Effector memory CD4-positive, alpha-beta T cell (primary cell): ENCODE data around the gene FSHR.

ENCODE experiments used
- DNase-seq, 3 donors: peaks; one replicate each; pipeline ENCODE4 v3.0.0-alpha.2; 2020
- H3K27ac ChIP-seq: 2 replicates; pipeline ENCODE4 v1.7.0; 2013; ENCODE audit warnings: mild to moderate bottlenecking, low read length, moderate library complexity; ENCODE audit not compliant: insufficient read depth, poor library complexity, severe bottlenecking
- H3K27me3 ChIP-seq: replicated peaks from 2 replicates; pipeline ENCODE4 v1.7.0; 2013; ENCODE audit warnings: mild to moderate bottlenecking, low read length; ENCODE audit not compliant: insufficient read depth, control insufficient read depth, poor library complexity, severe bottlenecking
- H3K36me3 ChIP-seq: 2 replicates; pipeline ENCODE4 v1.7.0; 2013; ENCODE audit warnings: mild to moderate bottlenecking, low read length, moderate library complexity; ENCODE audit not compliant: control insufficient read depth, insufficient read depth
- H3K4me1 ChIP-seq: 2 replicates; pipeline ENCODE4 v1.7.0; 2013; ENCODE audit warnings: low read length, mild to moderate bottlenecking; ENCODE audit not compliant: control insufficient read depth, insufficient read depth, poor library complexity, severe bottlenecking
- H3K4me3 ChIP-seq: 2 replicates; pipeline ENCODE4 v1.7.0; 2013; ENCODE audit warnings: low read length, low read depth, mild to moderate bottlenecking; ENCODE audit not compliant: insufficient read depth, poor library complexity, severe bottlenecking
- H3K9me3 ChIP-seq: 2 replicates; pipeline ENCODE4 v1.7.0; 2013; ENCODE audit warnings: mild to moderate bottlenecking, low read length, moderate library complexity; ENCODE audit not compliant: control insufficient read depth

Gene FSHR

DNA sequence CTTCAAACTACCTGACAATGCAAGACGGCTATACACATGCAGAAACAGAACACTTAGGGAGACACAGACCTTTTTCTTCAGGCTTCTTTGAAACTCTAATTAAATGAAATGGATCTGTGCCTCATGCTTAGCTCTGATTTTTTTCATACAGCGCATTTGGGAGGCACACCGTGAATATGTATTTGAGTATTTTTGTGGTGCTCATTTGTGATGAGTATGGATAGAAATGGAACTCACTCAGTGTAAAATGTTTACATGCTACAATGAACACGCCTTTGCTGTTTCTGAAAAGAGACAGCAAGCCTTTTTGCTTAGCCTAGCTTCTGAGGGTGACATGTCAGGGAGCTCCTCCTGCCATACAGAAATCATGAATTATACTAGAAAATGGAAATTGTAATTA lies 113.3 kb downstream of the FSHR start:
- H3K27me3 ChIP-seq: no peaks in the 10 kb centered on the region
- no peak for DNase-seq
- H3K4me3 ChIP-seq: no peak overlapping the region
- no peaks in the 10 kb centered on the region for H3K9me3 ChIP-seq
- H3K36me3 ChIP-seq: no peaks in the 10 kb centered on the region
- no peak overlapping the region for H3K27ac ChIP-seq
- no peaks in the 10 kb centered on the region for H3K4me1 ChIP-seq

DNA sequence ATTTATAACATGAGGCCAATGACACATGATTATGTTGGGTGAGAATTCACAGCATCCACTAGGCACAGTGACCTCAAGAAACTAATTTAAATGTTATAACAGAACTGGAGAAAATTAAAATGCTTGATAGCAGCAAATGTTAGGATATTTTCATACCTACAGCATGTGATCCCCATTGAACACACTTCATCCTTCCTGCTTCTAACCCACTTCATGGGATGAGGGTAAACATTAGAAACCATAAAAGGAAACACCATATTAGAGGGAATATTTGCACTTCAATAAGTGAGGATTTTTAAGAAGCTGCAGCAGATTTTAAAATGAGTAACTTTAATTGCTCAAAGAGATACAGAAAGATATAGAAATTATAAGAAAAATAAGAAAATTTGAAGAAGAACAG lies 117.1 kb downstream of the FSHR start:
- no peaks in the 10 kb centered on the region for H3K36me3 ChIP-seq
- H3K4me1 ChIP-seq: no peaks in the 10 kb centered on the region
- no peaks in the 10 kb centered on the region for H3K27me3 ChIP-seq
- no peak overlapping the region for H3K4me3 ChIP-seq
- DNase-seq: no peak
- H3K9me3 ChIP-seq: no peaks in the 10 kb centered on the region
- H3K27ac ChIP-seq: no peak overlapping the region

GRCh38 chr2:49035481-49035880 lies 118.8 kb downstream of the FSHR start:
- H3K4me3 ChIP-seq: no peak overlapping the region

DNA sequence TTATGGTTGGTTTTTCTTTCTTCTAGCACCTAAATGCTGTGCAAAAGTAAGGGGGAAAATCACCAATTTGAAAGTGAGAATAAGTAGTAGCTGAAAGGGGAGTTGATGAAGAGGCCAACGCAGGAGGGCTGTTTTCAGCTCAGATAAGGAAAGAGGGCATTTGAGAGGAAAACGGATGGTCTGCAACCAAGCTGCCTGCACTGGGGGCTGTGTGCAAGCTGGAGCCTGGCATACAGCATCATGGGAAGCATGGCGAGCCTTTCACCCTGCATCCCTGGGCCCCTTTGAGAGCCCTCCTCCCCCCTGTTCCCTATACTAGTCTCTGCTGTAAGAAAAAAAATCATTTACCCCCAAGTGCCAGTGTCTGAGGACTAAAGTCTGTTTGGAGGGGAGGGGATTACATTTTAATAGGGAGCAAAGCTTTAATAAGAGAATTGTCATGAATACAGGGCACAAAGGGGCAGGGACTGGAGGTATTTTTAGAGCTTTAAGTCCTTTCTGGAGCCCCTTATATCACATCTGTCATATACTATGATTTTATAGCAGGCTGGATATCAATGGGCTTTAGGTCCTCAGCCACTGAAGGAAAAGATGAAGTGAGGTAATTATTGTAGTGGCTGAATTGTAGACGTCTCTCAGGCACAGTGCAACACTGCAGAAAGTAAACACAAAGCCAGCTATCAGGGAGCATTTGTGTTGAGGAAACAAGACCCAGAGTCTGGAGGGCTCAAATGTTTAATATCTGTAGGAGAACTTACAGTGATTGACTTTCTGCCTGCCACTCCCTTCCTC lies 120.7 kb downstream of the FSHR start:
- no peaks in the 10 kb centered on the region for H3K4me1 ChIP-seq
- DNase-seq: no peak

More at GRCh38 chr2:49035481-49035880, 118.8 kb downstream of the FSHR start:
- no peaks in the 10 kb centered on the region for H3K9me3 ChIP-seq
- no peak overlapping the region for H3K27ac ChIP-seq
- no peaks in the 10 kb centered on the region for H3K4me1 ChIP-seq
- DNase-seq: no peak
- no peaks in the 10 kb centered on the region for H3K27me3 ChIP-seq
- no peaks in the 10 kb centered on the region for H3K36me3 ChIP-seq

DNA sequence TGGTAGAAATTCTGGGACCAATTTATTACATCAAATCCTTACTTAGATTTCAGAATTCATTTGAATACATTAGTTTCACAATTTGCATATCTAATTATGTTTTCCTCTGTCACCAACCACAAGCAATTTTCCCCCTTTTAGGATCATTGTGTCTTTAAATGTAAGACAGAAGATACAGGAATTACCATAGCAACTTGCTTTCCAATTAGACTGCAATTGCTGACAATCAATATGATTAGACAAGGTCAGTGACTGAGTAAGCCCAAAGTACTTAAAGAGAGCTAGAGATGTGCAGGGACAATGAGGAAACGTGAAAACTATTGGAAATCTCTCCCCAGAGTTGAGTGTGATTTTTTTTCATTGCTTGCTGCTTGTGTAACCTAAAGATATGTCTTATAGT lies 121.4 kb downstream of the FSHR start:
- H3K36me3 ChIP-seq: no peaks in the 10 kb centered on the region
- H3K4me3 ChIP-seq: no peak overlapping the region
- H3K9me3 ChIP-seq: no peaks in the 10 kb centered on the region
- H3K27ac ChIP-seq: no peak overlapping the region
- no peak for DNase-seq
- no peaks in the 10 kb centered on the region for H3K27me3 ChIP-seq
- no peaks in the 10 kb centered on the region for H3K4me1 ChIP-seq

More for the DNA sequence above, 120.7 kb downstream of the FSHR start:
- Histone ChIP-seq H3K27ac (no peak overlapping the region), H3K27me3 (no peaks in the 10 kb centered on the region), H3K4me3 (no peak overlapping the region), H3K9me3 (no peaks in the 10 kb centered on the region), H3K36me3 (no peaks in the 10 kb centered on the region)

- Histone ChIP-seq H3K27ac (no peak overlapping the region), H3K36me3 (no peaks in the 10 kb centered on the region), H3K27me3 (no peaks in the 10 kb centered on the region), H3K9me3 (no peaks in the 10 kb centered on the region), H3K4me3 (no peak overlapping the region), H3K4me1 (no peaks in the 10 kb centered on the region)
- no peak for DNase-seq
Measured at GRCh38 chr2:49032126-49032525, 122.2 kb downstream of the FSHR start.

DNA sequence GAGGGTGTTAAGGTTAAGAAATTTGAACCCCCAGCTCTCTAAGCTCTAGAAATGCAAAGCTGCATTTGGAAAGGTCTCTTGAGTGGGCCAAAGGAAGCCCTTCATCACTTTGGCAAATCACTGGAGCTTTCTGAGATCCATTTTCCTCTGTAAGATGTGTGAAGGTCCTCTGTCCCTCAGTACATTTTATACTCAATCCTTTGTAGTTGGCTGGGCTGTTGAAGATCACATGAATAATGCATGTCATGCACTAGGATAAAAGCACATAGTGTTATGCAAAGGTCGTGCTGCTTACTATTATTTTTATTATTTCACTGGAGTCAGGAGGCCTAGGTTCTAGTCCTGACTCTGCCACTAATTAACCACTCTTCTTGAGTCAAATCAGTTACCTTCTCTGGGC lies 124.9 kb downstream of the FSHR start:
- no peaks in the 10 kb centered on the region for H3K27me3 ChIP-seq
- no peak overlapping the region for H3K4me3 ChIP-seq
- H3K36me3 ChIP-seq: no peaks in the 10 kb centered on the region
- H3K4me1 ChIP-seq: no peaks in the 10 kb centered on the region
- no peak overlapping the region for H3K27ac ChIP-seq
- no peak for DNase-seq
- H3K9me3 ChIP-seq: no peaks in the 10 kb centered on the region

DNA sequence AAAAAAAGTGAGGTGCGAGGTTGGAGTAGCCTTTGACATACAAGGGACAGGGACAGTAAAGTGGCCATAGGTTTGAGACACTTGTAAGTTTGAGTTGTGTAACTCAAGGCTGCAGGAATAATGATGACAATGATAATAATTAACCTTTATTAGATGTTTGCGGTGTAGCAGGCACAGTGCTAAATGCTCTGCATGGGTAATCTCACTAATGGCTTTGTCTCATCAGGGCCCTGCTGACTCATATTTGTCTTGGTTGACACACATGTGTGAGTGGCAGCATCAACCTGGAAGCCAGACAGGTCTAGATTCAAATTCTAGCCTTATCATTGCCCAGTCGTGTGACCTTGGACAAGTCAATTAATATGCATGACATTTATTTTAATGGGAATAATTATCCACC lies 126.2 kb downstream of the FSHR start:
- H3K9me3 ChIP-seq: no peaks in the 10 kb centered on the region
- no peaks in the 10 kb centered on the region for H3K27me3 ChIP-seq
- no peak overlapping the region for H3K27ac ChIP-seq
- no peak for DNase-seq
- no peaks in the 10 kb centered on the region for H3K36me3 ChIP-seq
- no peak overlapping the region for H3K4me3 ChIP-seq
- H3K4me1 ChIP-seq: no peaks in the 10 kb centered on the region

DNA sequence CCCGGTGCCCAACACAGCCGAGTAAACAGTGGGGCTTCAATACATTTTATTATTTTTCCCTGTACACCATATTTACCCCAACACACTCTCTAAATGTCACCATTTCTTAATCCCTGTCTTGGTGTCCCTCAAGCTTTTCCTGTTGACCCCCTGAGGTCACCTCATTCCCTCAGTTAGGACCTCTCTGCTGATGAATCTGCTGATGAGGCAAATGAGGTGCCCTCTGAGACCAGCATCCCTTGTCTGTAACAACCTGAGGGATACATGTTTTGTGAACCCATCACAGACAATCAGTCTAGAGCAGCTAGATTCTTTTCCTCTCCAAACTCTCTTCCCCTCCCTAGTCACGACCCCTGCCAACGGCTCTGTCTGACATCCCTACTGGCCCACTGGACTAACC lies 127.6 kb downstream of the FSHR start:
- Histone ChIP-seq H3K27me3 (no peaks in the 10 kb centered on the region), H3K4me3 (no peak overlapping the region), H3K9me3 (no peaks in the 10 kb centered on the region), H3K36me3 (no peaks in the 10 kb centered on the region), H3K4me1 (no peaks in the 10 kb centered on the region), H3K27ac (no peak overlapping the region)
- DNase-seq: no peak

DNA sequence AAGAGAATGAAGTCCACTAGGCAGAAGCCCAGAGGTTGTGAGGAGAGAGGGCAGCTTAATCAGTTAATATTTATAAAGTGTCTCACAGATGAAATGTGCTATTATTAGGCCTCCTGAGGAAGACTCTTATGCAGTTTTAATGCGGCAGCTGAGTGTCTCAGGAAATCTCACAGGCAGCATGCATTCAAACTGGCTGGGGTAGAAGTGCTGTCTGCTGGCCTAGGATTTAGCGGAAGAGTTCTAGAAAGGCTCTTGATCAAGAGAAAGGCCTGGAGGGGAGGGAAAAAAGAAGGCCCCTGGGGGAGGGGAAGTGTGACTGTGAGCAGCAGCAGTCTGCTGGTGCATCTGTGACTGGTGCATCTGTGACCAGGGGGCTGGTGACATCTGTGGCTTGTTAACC lies 133.0 kb downstream of the FSHR start:
- H3K9me3 ChIP-seq: no peaks in the 10 kb centered on the region
- no peak overlapping the region for H3K4me3 ChIP-seq
- H3K27me3 ChIP-seq: no peaks in the 10 kb centered on the region
- no peaks in the 10 kb centered on the region for H3K4me1 ChIP-seq
- no peaks in the 10 kb centered on the region for H3K36me3 ChIP-seq
- no peak for DNase-seq
- H3K27ac ChIP-seq: no peak overlapping the region
